WTC11 (cell line): ENCODE data around the gene NUDT6. TPM values are rescaled to one million over a fixed set of nuclear protein-coding genes. Genes with fewer than 3 reads are reported as not detected.
"Not testable (repeated sequence)": the region's sequence is repeated elsewhere in the genome, so short reads cannot be mapped to it uniquely, and the experiment has no call there.

Experiments
- ATAC-seq: fragments of 200-7000 bp; cut with Tn5 transposase; 2 replicates; pipeline ENCODE4 v1.10.0; 2021; ENCODE audit warnings: mild to moderate bottlenecking, moderate library complexity
- CTCF ChIA-PET: fragments of 300-600 bp; sonication (Branson Sonifier 250); formaldehyde crosslinking; loops from one replicate; lab custom pipeline; 2021; ENCODE audit warnings: antibody characterized with exemption; lab: Charles Lee
- POLR2A ChIA-PET: fragments of 350-600 bp; sonication (Branson Sonifier 250); formaldehyde crosslinking; loops from one replicate; lab custom pipeline; 2021; ENCODE audit warnings: antibody characterized with exemption; lab: Charles Lee
- DNase-seq: peaks from one replicate; pipeline ENCODE4 v3.0.0; 2021; ENCODE audit warnings: low spot score
- H3K27ac Mint-ChIP-seq: 2 replicates; pipeline ENCODE4 v1.8.0; 2021; ENCODE audit warnings: mixed read lengths
- H3K27me3 Mint-ChIP-seq: 2 replicates; pipeline ENCODE4 v1.8.0; 2021; ENCODE audit warnings: low read depth, mild to moderate bottlenecking, moderate library complexity, mixed read lengths
- H3K36me3 Mint-ChIP-seq: 2 replicates; pipeline ENCODE4 v1.8.0; 2021; ENCODE audit warnings: mixed read lengths
- H3K4me1 Mint-ChIP-seq: 2 replicates; pipeline ENCODE4 v1.8.0; 2022; ENCODE audit warnings: mixed read lengths
- H3K4me3 Mint-ChIP-seq: 2 replicates; pipeline ENCODE4 v1.8.0; 2021; ENCODE audit warnings: mild to moderate bottlenecking, moderate library complexity, mixed read lengths
- H3K9me3 Mint-ChIP-seq: 2 replicates; pipeline ENCODE4 v1.8.0; 2021; ENCODE audit warnings: mixed read lengths
- ATF1 ChIP-seq: sonication (generic); formaldehyde crosslinking; IDR thresholded peaks from 2 replicates; pipeline ENCODE4 v1.8.1; 2023; ENCODE audit warnings: mild to moderate bottlenecking, moderate library complexity, missing genetic modification reagents
- GTF2I ChIP-seq: fragments of 250-450 bp; sonication (Bioruptor Pico); conservative IDR thresholded peaks from 2 replicates; pipeline ENCODE4 v1.4.0; 2021; ENCODE audit warnings: mild to moderate bottlenecking
- SMAD4 ChIP-seq: sonication (generic); formaldehyde crosslinking; IDR thresholded peaks from 2 replicates; pipeline ENCODE4 v1.8.0; 2022; ENCODE audit warnings: mild to moderate bottlenecking, missing genetic modification reagents
- ZBTB21 ChIP-seq: sonication (generic); formaldehyde crosslinking; IDR thresholded peaks from 2 replicates; pipeline ENCODE4 v1.8.1; 2023; ENCODE audit warnings: mild to moderate bottlenecking, missing genetic modification reagents, borderline replicate concordance
- ZNF138 ChIP-seq: sonication (generic); formaldehyde crosslinking; conservative IDR thresholded peaks from 2 replicates; pipeline ENCODE4 v1.8.1; 2022; ENCODE audit warnings: mild to moderate bottlenecking, moderate library complexity, missing genetic modification reagents
- ZNF232 ChIP-seq: sonication (generic); formaldehyde crosslinking; IDR thresholded peaks from 2 replicates; pipeline ENCODE4 v1.8.0; 2022; ENCODE audit warnings: mild to moderate bottlenecking, missing genetic modification reagents
- ZNF416 ChIP-seq: fragments of 250-450 bp; sonication (Bioruptor Pico); IDR thresholded peaks from 2 replicates; pipeline ENCODE4 v1.9.0; 2021; ENCODE audit warnings: mild to moderate bottlenecking, inconsistent platforms
- ZNF423 ChIP-seq: fragments of 250-450 bp; sonication (Bioruptor Pico); IDR thresholded peaks from 2 replicates; pipeline ENCODE4 v2.1.2; 2022; ENCODE audit warnings: mild to moderate bottlenecking, moderate library complexity
- ZNF671 ChIP-seq: fragments of 250-450 bp; sonication (Bioruptor Pico); IDR thresholded peaks from 2 replicates; pipeline ENCODE4 v1.8.0; 2021; ENCODE audit warnings: mild to moderate bottlenecking
- total RNA-seq: library from RNA; stranded (reverse); gene quantifications from 3 replicates; pipeline ENCODE4 v1.2.3, GENCODE V29; 2021
- TF ChIP-seq, protein P1 (sequence below): fragments of 250-450 bp; sonication (Bioruptor Pico); IDR thresholded peaks from 2 replicates; pipeline ENCODE4 v1.9.0; 2021; ENCODE audit warnings: mild to moderate bottlenecking
- TF ChIP-seq, protein P2 (sequence below): sonication (generic); formaldehyde crosslinking; IDR thresholded peaks from 2 replicates; pipeline ENCODE4 v1.8.0; 2022; ENCODE audit warnings: mild to moderate bottlenecking, missing genetic modification reagents
- TF ChIP-seq, protein P3 (sequence below): sonication (generic); formaldehyde crosslinking; IDR thresholded peaks from 2 replicates; pipeline ENCODE4 v1.8.1; 2023; ENCODE audit warnings: mild to moderate bottlenecking, missing genetic modification reagents, moderate library complexity
- TF ChIP-seq, protein P4 (sequence below): sonication (generic); formaldehyde crosslinking; IDR thresholded peaks from 2 replicates; pipeline ENCODE4 v1.8.1; 2022; ENCODE audit warnings: mild to moderate bottlenecking, missing genetic modification reagents, moderate library complexity, borderline replicate concordance

The NUDT6 gene
- total RNA-seq, 1 experiment from 2014 or later: 8.4 TPM

DNA sequence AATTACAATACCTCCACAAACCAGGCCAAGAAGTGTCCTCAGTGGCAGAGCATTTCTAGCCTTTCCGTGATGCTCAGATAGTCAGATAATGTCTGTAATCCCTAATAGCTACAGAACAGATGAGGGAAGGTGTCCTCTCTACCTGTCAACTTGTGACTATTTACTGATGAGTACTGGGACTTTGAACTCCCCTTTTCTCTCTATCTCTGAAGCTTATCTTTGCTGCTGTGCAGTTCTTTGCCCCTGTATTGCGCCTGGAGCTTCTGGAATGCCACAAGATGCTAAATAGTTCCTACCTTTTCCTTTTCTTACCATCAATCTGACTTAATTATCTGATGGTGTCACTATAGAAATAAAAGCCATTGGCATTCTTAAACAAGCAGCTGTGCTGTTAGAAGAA lies 65.2 kb downstream of the NUDT6 start (continued):
- TF ChIP-seq, protein P1, sequence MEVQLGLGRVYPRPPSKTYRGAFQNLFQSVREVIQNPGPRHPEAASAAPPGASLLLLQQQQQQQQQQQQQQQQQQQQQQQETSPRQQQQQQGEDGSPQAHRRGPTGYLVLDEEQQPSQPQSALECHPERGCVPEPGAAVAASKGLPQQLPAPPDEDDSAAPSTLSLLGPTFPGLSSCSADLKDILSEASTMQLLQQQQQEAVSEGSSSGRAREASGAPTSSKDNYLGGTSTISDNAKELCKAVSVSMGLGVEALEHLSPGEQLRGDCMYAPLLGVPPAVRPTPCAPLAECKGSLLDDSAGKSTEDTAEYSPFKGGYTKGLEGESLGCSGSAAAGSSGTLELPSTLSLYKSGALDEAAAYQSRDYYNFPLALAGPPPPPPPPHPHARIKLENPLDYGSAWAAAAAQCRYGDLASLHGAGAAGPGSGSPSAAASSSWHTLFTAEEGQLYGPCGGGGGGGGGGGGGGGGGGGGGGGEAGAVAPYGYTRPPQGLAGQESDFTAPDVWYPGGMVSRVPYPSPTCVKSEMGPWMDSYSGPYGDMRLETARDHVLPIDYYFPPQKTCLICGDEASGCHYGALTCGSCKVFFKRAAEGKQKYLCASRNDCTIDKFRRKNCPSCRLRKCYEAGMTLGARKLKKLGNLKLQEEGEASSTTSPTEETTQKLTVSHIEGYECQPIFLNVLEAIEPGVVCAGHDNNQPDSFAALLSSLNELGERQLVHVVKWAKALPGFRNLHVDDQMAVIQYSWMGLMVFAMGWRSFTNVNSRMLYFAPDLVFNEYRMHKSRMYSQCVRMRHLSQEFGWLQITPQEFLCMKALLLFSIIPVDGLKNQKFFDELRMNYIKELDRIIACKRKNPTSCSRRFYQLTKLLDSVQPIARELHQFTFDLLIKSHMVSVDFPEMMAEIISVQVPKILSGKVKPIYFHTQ (CRISPR knock-in tag): no peak

DNA sequence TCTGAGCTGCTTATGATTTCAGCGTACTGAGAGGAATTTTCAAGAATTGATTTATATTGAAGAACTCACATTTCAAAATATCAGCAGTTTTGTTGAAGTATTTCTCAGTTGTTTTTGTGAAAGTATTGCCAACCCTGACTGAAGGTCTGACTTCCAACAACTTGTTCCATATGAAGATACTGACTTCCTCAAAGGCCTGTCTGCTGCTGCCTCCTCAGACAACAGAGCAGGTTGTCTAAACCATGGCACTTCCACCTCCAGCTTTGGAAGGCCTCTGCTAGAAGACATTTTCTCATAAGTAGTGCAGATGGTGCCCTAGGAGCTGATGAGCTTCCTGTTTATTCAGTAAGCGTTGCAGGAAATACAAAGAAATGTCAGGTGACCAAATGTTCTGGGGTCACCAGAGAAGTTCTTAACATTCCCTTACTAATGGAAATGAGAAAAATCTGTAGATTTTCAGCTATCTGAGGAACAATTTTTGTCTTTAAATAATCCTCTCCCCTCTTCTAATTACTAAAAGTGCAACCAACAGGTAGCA lies 67.0 kb downstream of the NUDT6 start:
- no peak for ATAC-seq
- H3K27me3 Mint-ChIP-seq: no peaks in the 10 kb centered on the region
- ChIA-PET POLR2A (interaction anchor here (1.7 kb wide), 1 partner anchor 10 kb away, joined by 4 read pairs; no protein-coding TSS in a partner anchor), CTCF (interaction anchor here (0.5 to 1.8 kb wide), 6 partner anchors 11 to 1515 kb away, joined by 3 to 6 read pairs (median 4); partner anchors contain the start of gene NUDT6)
- peak overlapping the region; percentile 29; the same call in 1 of the 2 replicates for H3K4me3 Mint-ChIP-seq
- TF ChIP-seq, protein P2, sequence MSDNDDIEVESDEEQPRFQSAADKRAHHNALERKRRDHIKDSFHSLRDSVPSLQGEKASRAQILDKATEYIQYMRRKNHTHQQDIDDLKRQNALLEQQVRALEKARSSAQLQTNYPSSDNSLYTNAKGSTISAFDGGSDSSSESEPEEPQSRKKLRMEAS (CRISPR knock-in tag): no peak
- TF ChIP-seq, protein P3, sequence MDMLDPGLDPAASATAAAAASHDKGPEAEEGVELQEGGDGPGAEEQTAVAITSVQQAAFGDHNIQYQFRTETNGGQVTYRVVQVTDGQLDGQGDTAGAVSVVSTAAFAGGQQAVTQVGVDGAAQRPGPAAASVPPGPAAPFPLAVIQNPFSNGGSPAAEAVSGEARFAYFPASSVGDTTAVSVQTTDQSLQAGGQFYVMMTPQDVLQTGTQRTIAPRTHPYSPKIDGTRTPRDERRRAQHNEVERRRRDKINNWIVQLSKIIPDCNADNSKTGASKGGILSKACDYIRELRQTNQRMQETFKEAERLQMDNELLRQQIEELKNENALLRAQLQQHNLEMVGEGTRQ: peak; percentile 27; the same call in 1 of the 2 replicates
- TF ChIP-seq ZNF671 (CRISPR knock-in tag) (no peak), ATF1 (CRISPR knock-in tag) (no peak), ZBTB21 (no peak)
- H3K27ac Mint-ChIP-seq: peak overlapping the region; percentile 91
- no peak for DNase-seq
- H3K36me3 Mint-ChIP-seq: peaks cover 8% of the 10 kb centered on the region; the same call in 1 of the 2 replicates
- H3K4me1 Mint-ChIP-seq: peaks cover 84% of the 10 kb centered on the region
- H3K9me3 Mint-ChIP-seq: no peaks in the 10 kb centered on the region

DNA sequence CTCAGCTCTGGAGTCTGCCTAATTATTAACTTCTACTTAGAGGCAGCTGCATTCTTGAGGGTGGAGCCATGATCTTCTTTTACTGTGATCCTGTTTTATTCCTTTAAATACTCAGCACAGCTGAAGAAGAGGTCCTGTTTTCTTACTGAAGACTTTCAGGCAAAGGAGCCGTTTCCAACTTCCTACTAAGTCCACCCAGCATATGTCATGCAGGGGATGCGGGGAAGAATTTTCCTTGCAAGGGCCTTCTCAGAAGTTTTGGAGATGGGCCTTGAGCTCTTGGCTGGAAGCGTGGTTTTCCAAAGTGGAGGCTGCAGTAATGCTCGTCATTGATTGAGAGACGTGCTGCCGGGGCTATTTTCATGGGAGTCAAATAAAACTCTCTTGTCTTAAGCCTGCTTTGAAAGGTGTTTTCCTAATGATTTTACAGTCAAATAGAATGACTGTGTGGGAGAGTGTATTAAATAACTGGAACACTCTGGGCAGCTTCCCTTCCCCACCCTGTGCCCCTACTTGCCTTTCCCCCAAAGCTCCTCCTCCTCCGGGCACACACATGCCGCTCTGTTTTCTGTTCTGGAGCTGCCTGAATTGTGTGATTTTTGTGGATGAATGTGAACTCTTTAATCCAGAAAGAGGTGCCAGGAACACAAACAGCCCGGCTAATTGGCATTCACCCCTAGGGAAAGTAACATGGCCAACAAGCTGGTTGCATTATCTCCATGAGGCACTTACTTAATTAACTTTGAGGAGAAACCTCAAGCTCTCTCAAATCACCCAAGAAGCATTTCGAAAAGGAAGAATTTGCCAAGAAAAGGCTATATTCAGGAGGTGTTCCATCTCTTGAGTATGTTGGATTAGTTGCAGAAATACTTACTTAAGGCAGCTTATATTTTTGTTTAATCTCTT lies 67.7 kb downstream of the NUDT6 start:
- POLR2A ChIA-PET: interaction anchor here (1.7 kb wide), 1 partner anchor 10 kb away, joined by 4 read pairs; no protein-coding TSS in a partner anchor
- CTCF ChIA-PET: interaction anchor here (0.5 to 1.8 kb wide), 7 partner anchors 10 to 1515 kb away, joined by 3 to 6 read pairs (median 4); partner anchors contain the start of gene NUDT6
- Mint-ChIP-seq H3K27ac (peak overlapping the region; percentile 91), H3K27me3 (no peaks in the 10 kb centered on the region)
- TF ChIP-seq, protein P4, sequence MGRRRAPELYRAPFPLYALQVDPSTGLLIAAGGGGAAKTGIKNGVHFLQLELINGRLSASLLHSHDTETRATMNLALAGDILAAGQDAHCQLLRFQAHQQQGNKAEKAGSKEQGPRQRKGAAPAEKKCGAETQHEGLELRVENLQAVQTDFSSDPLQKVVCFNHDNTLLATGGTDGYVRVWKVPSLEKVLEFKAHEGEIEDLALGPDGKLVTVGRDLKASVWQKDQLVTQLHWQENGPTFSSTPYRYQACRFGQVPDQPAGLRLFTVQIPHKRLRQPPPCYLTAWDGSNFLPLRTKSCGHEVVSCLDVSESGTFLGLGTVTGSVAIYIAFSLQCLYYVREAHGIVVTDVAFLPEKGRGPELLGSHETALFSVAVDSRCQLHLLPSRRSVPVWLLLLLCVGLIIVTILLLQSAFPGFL (CRISPR knock-in tag): no peak
- no peak for TF ChIP-seq ZNF232
- TF ChIP-seq GTF2I: no peak
- no peak for TF ChIP-seq SMAD4 (CRISPR knock-in tag)
- TF ChIP-seq, all 79 proteins: peak for 0
- Mint-ChIP-seq H3K4me1 (peaks cover 88% of the 10 kb centered on the region), H3K9me3 (no peaks in the 10 kb centered on the region), H3K36me3 (peaks cover 8% of the 10 kb centered on the region; the same call in 1 of the 2 replicates), H3K4me3 (peak overlapping the region; percentile 29)
- no peak for DNase-seq
- peak; percentile 22 for ATAC-seq

DNA sequence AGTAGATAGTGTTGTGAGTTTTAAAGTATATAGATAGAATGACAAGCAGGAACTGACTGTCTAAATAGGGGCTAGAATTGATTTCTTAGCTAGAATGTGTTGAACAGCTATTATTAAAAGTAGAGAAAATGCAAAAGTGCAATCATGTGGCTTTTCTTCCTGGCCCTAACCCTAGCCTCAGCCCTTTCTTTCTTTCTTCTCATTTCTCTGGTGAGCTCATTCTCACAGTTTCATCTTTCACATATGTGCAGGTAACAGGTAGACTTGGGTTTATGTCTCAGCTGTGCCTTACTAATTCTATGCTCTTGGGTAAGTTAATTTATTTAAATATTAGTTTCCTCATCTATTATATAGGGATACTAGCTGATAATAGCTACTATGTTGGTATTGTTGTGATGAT lies 70.8 kb downstream of the NUDT6 start:
- TF ChIP-seq ZNF423 (CRISPR knock-in tag) (no peak), ZNF416 (CRISPR knock-in tag) (no peak), ZNF138 (CRISPR knock-in tag) (no peak)
- peaks cover 22% of the 10 kb centered on the region for H3K9me3 Mint-ChIP-seq
- ChIA-PET CTCF (interaction anchor here (0.6 to 1.6 kb wide), 3 partner anchors 94 to 249 kb away, joined by 3 to 5 read pairs (median 3); no protein-coding TSS in a partner anchor), POLR2A (no interaction called here)
- H3K36me3 Mint-ChIP-seq: peaks cover 34% of the 10 kb centered on the region
- H3K27ac Mint-ChIP-seq: peak overlapping the region; percentile 57; the same call in 1 of the 2 replicates
- no peak overlapping the region for H3K4me3 Mint-ChIP-seq
- DNase-seq (no peak), ATAC-seq (no peak)
- peaks cover 91% of the 10 kb centered on the region for H3K4me1 Mint-ChIP-seq
- H3K27me3 Mint-ChIP-seq: no peaks in the 10 kb centered on the region

DNA sequence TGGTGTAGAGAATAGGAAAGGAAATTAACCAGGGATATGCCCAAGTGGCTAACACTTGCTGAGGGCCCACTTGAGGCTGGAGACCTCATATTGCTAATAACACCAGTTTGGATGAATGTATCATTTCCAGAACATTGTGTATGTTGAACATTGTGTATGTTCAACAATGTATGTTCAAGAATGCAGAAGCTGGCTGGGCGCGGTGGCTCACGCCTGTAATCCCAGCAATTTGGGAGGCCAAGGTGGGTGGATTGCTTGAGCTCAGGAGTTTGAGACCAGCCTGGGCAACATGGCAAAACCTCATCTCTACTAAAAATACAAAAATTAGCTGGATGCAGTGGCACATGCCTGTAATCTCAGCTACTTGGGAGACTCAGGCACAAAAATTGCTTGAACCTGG lies 72.6 kb downstream of the NUDT6 start:
- Mint-ChIP-seq H3K27ac (peak overlapping the region; percentile 71), H3K36me3 (peaks cover 39% of the 10 kb centered on the region), H3K9me3 (peaks cover 22% of the 10 kb centered on the region), H3K4me1 (peaks cover 94% of the 10 kb centered on the region)
- DNase-seq, H3K4me3 Mint-ChIP-seq, CTCF ChIA-PET, H3K27me3 Mint-ChIP-seq, ATAC-seq: not testable (repeated sequence)
- POLR2A ChIA-PET: interaction anchor here (1.7 kb wide), 1 partner anchor 10 kb away, joined by 3 read pairs; no protein-coding TSS in a partner anchor
